Aorta (tissue), 5 donors: ENCODE measurements around the gene ZNF831. TPM values are rescaled to one million over a fixed set of nuclear protein-coding genes. Genes with fewer than 3 reads are reported as not detected.

Experiments
- ATAC-seq: fragments of 200-7000 bp; cut with Tn5 transposase; one replicate; pipeline ENCODE4 v1.9.1; 2022; ENCODE audit warnings: moderate library complexity; ENCODE audit not compliant: low FRiP score
- DNase-seq, 2 donors: peaks; one replicate each; pipeline ENCODE4 v3.0.0-alpha.2; 2020
- H3K27ac ChIP-seq, 2 donors: one replicate each; pipeline ENCODE4 v1.5.1; 2013; ENCODE audit warnings: low read length in 2 of 2, mild to moderate bottlenecking in 2 of 2, moderate library complexity in 2 of 2, control low read depth in 1 of 2, inconsistent platforms in 1 of 2, low read depth in 1 of 2
- H3K27me3 ChIP-seq, 2 donors: one replicate each; pipeline ENCODE4 v1.6.1; 2013; ENCODE audit warnings: control low read depth in 1 of 2, low read length in 1 of 2, mild to moderate bottlenecking in 1 of 2, moderate library complexity in 1 of 2; ENCODE audit not compliant: insufficient read depth in 2 of 2, control insufficient read depth in 1 of 2
- H3K36me3 ChIP-seq, 2 donors: one replicate each; pipeline ENCODE4 v1.6.1; 2013; ENCODE audit warnings: control low read depth in 1 of 2, low read length in 1 of 2, mild to moderate bottlenecking in 1 of 2; ENCODE audit not compliant: insufficient read depth in 2 of 2, control insufficient read depth in 1 of 2
- H3K4me1 ChIP-seq, 2 donors: one replicate each; pipeline ENCODE4 v1.6.1; 2013; ENCODE audit warnings: low read length in 2 of 2, control low read depth in 1 of 2, mild to moderate bottlenecking in 1 of 2, moderate library complexity in 1 of 2; ENCODE audit not compliant: insufficient read depth in 2 of 2, control insufficient read depth in 1 of 2
- H3K4me3 ChIP-seq, 2 donors: one replicate each; pipeline ENCODE4 v1.5.1; 2013; ENCODE audit warnings: low read length in 2 of 2, control low read depth in 1 of 2, mild to moderate bottlenecking in 1 of 2
- H3K9me3 ChIP-seq: one replicate; pipeline ENCODE4 v1.6.1; 2013; ENCODE audit warnings: mild to moderate bottlenecking, low read length; ENCODE audit not compliant: control insufficient read depth
- WGBS, 2 donors: extraction: QIAGEN DNeasy Blood & Tissue Kit; methylation state at CpG; one replicate each; pipeline ENCODE4 v1.1.7; 2013; 5-methylcytosine and 5-hydroxymethylcytosine counted together
- intact Hi-C, 2 donors: fragments of 100-400 bp; cut with DNase I; formaldehyde crosslinking; loops; one replicate each; pipeline versions ENCODE4 v1.14.2 to v1.15.0; 2022
- polyA plus RNA-seq, 2 donors: library from polyadenylated mRNA; stranded (reverse); fragments of 200-250 nt; gene quantifications; one replicate each; pipeline ENCODE4 v1.2.3, GENCODE V29; 2013
- total RNA-seq, 2 donors: library from RNA; stranded (reverse); fragmentation: NEBNext Ultra II Directional; extraction: Animal tissue kit (Norgen Biotek cat#: 25700); gene quantifications; one replicate each; pipeline ENCODE4 v1.2.1, GENCODE V29; 2021
- donor health status: healthy with polysubstance abuse.
- donor health status: Bipolar disorder and iron deficiency.
- donor health status: DM: no; HTN: no; CAD: no.
- donor health status: DM: no; HTN: no; CAD: no.
- donor health status: DM: yes; HTN: yes; CAD: no.

ZNF831 gene
- total and polyA plus RNA-seq, 4 donors, result 0.03 to 0.68 (median 0.57) TPM; not detected in 1

GRCh38 chr20:59270380-59270779, 106.8 kb downstream of the ZNF831 start:
- intact Hi-C loops, result no loop called here
- ATAC-seq (no peak), DNase-seq (no peak)
- no peaks in the 10 kb centered on the region for H3K4me1 ChIP-seq
- WGBS, 2 donors, result 63 to 72% methylated on average over 3 of the region's 3 CpGs
- H3K36me3 ChIP-seq, result no peaks in the 10 kb centered on the region
- H3K9me3 ChIP-seq, result no peaks in the 10 kb centered on the region
- peaks cover 0 to 3% of the 10 kb centered on the region in 2 donors for H3K27me3 ChIP-seq
- no peak overlapping the region for H3K27ac ChIP-seq
- H3K4me3 ChIP-seq, result no peak overlapping the region

DNA sequence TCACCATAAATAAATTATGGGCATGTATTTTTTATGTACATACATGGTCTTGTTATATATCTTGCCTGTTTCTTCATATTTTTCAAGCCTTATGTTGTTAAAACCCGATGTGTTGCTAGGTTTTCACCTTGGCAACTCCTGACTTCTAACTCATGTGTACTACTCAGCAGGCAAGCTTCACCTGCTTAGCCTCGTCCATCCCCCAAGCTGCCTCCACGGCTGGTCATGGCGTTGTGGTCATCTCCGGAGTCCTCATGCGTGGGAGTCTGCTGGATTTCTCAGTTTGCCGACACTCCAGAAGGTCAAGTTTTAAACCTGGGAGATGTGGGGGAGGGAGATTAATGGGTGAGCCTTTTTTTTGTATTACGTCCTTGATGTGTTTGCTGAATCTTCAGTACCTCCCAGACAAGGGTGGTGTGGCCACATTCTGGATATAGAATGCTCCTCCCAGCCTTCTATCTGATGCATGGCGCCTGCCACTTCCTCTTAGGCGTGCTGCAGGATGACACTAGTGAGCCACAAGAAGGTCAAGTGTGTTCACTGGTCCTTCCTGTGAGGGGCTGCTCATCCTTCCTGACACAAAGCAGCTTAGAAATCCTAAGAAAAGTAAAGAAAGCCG, 110.2 kb downstream of the ZNF831 start:
- no peak overlapping the region for H3K27ac ChIP-seq
- H3K36me3 ChIP-seq, result no peaks in the 10 kb centered on the region
- H3K9me3 ChIP-seq, result no peaks in the 10 kb centered on the region
- WGBS, 2 donors, result 70 to 71% methylated on average over 11 of the region's 11 CpGs
- intact Hi-C loops, result no loop called here
- no peak overlapping the region for H3K4me3 ChIP-seq
- ATAC-seq (no peak), DNase-seq (no peak)
- H3K4me1 ChIP-seq, result no peaks in the 10 kb centered on the region
- peaks cover 0 to 3% of the 10 kb centered on the region in 2 donors for H3K27me3 ChIP-seq

- no peaks in the 10 kb centered on the region for H3K4me1 ChIP-seq
- ATAC-seq (no peak), DNase-seq (no peak)
- H3K27me3 ChIP-seq, result peaks cover 0 to 3% of the 10 kb centered on the region in 2 donors
- WGBS, 2 donors, result 24 to 31% methylated on average over 5 of the region's 5 CpGs
- intact Hi-C loops, result no loop called here
- H3K9me3 ChIP-seq, result no peaks in the 10 kb centered on the region
- H3K4me3 ChIP-seq, result no peak overlapping the region
- H3K27ac ChIP-seq, result no peak overlapping the region
- no peaks in the 10 kb centered on the region for H3K36me3 ChIP-seq
These were observed 113.3 kb downstream of the ZNF831 start for GRCh38 chr20:59276938-59277337.

GRCh38 chr20:59284470-59284869, 120.8 kb downstream of the ZNF831 start:
- 82 to 83% methylated on average over 5 of the region's 5 CpGs for WGBS, 2 donors
- ATAC-seq, result no peak
- Histone ChIP-seq H3K4me3 (no peak overlapping the region), H3K36me3 (no peaks in the 10 kb centered on the region), H3K9me3 (no peaks in the 10 kb centered on the region), H3K27me3 (no peaks in the 10 kb centered on the region), H3K4me1 (no peaks in the 10 kb centered on the region), H3K27ac (no peak overlapping the region)
- no peak for DNase-seq
- intact Hi-C loops, result no loop called here

DNA sequence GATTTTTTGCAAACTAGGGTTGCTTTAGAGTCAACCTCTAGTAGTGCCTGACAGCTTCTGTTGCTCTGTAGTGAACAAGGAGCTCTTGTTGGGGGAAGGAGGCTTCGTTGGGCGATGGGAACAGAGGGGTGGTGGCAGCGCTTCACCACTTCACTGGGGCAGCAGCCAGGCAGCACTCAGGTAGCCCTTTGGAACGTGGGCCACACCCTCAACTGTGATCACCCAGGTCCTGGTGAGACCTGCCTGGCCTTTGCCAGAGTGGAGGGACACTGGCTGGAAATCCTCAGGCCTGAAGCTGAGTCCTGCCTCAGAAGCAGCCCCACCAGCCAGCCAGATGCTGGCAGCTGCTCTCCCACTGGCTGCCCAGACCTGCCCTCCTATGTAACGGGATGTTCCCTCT, 126.4 kb downstream of the ZNF831 start:
- DNase-seq, result no peak
- Histone ChIP-seq H3K4me3 (no peak overlapping the region), H3K4me1 (no peaks in the 10 kb centered on the region), H3K9me3 (no peaks in the 10 kb centered on the region), H3K36me3 (no peaks in the 10 kb centered on the region), H3K27me3 (no peaks in the 10 kb centered on the region), H3K27ac (no peak overlapping the region)
- no peak for ATAC-seq
- intact Hi-C loops, result no loop called here
- 78 to 79% methylated on average over 5 of the region's 5 CpGs for WGBS, 2 donors

DNA sequence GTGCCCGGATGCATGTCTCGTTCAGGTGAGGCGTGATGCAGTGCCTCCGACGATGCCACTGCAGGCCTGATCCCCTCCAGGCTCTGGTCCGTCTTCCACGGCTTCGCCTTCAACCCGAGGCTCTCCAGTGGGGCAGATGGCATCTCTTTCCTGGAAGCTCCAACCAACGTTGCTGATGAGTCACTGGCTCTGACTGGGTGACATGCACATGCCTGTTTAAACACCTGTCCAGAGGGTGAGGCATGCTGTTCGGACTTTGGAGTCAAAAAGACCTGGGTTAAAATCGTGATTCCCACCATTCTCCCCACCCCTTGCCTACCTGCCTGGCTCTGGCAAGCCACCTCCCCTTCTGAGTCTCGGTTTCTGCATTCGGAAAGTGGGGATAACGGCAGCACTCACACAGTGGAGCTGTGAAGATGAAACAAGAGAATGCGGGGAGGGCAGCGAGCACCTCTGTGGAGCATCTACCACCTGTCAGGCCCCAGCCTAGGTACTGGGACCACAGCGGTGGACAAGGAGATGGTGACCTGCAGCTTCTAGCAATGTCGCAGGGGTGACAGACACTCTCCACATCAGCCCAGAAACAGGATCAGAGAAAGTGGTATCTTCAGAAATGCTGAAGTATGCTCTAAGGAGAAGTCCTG, 128.2 kb downstream of the ZNF831 start:
- no peaks in the 10 kb centered on the region for H3K4me1 ChIP-seq
- WGBS, 2 donors, result 91 to 92% methylated on average over 19 of the region's 19 CpGs
- H3K27me3 ChIP-seq, result no peaks in the 10 kb centered on the region
- H3K9me3 ChIP-seq, result no peaks in the 10 kb centered on the region
- no peaks in the 10 kb centered on the region for H3K36me3 ChIP-seq
- no peak for DNase-seq
- no peak overlapping the region for H3K27ac ChIP-seq
- intact Hi-C loops, result no loop called here
- ATAC-seq, result no peak
- H3K4me3 ChIP-seq, result no peak overlapping the region

GRCh38 chr20:59295531-59295930, 131.9 kb downstream of the ZNF831 start:
- H3K27me3 ChIP-seq, result no peaks in the 10 kb centered on the region
- intact Hi-C loops, result no loop called here
- WGBS, 2 donors, result 46 to 47% methylated on average over 5 of the region's 5 CpGs

DNA sequence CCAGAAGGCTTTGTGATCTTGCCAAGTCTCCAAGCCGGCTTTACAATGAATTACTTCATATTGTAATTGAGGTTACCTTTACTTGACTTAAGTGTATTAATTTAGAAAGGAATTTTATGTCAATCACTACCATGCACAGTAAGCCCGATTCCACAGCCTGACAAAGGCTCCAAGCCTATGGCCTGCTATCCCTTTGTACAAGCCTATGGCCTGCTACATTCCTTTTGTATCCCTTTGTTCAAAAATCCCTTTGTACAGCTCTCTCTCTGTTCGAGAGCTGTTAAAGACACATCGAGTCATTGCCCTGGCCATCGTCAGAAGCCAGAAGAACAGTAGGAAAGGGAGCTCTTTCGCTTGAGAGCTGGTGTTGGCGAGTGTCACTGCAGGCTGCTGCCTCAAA, 134.1 kb downstream of the ZNF831 start:
- ATAC-seq, result no peak
- 84 to 85% methylated on average over 7 of the region's 7 CpGs for WGBS, 2 donors
- no peaks in the 10 kb centered on the region for H3K4me1 ChIP-seq
- H3K27me3 ChIP-seq, result no peaks in the 10 kb centered on the region
- DNase-seq, result no peak
- no peaks in the 10 kb centered on the region for H3K9me3 ChIP-seq
- intact Hi-C loops, result no loop called here
- no peak overlapping the region for H3K27ac ChIP-seq
- H3K36me3 ChIP-seq, result no peaks in the 10 kb centered on the region
- no peak overlapping the region for H3K4me3 ChIP-seq

More at GRCh38 chr20:59295531-59295930, 131.9 kb downstream of the ZNF831 start:
- Histone ChIP-seq H3K9me3 (no peaks in the 10 kb centered on the region), H3K36me3 (no peaks in the 10 kb centered on the region), H3K27ac (no peak overlapping the region), H3K4me1 (no peaks in the 10 kb centered on the region), H3K4me3 (no peak overlapping the region)
- ATAC-seq, result no peak
- no peak for DNase-seq

DNA sequence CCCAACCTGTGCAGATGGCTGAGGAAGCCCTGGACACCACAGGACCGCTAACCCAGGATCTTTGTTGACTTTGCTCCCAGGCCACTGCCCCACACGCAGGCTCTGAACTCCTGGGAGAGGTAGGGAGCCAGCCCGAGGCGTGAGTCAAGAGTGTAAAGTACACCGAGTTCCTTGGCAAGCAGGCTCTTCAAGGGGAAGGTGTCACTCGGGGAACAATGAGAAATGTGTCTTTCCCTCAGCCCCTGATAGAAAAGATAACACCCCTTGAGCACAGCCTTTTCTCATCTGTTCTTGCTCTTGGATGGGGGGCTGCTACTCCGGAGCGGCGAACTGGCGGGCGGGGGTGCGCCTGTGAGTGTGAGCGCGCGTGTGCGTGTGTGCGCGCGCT, 136.3 kb downstream of the ZNF831 start:
- Histone ChIP-seq H3K36me3 (no peaks in the 10 kb centered on the region), H3K4me3 (no peak overlapping the region), H3K4me1 (no peaks in the 10 kb centered on the region), H3K27me3 (no peaks in the 10 kb centered on the region), H3K9me3 (no peaks in the 10 kb centered on the region), H3K27ac (no peak overlapping the region)
- ATAC-seq, result no peak
- DNase-seq, result no peak
- 1% methylated on average over 19 of the region's 19 CpGs for WGBS, 2 donors
- intact Hi-C loops, result no loop called here
